Dedifferentiated amniotic fluid mesenchymal stem cell (primary cell): ENCODE data around the gene SMIM8.
"Not testable (repeated sequence)": the region's sequence is repeated elsewhere in the genome, so short reads cannot be mapped to it uniquely, and the experiment has no call there.

Experiments
- DNase-seq: peaks from one replicate; pipeline ENCODE4 v3.0.0-alpha.2; 2016; ENCODE audit errors: extremely low spot score

SMIM8 gene

DNA sequence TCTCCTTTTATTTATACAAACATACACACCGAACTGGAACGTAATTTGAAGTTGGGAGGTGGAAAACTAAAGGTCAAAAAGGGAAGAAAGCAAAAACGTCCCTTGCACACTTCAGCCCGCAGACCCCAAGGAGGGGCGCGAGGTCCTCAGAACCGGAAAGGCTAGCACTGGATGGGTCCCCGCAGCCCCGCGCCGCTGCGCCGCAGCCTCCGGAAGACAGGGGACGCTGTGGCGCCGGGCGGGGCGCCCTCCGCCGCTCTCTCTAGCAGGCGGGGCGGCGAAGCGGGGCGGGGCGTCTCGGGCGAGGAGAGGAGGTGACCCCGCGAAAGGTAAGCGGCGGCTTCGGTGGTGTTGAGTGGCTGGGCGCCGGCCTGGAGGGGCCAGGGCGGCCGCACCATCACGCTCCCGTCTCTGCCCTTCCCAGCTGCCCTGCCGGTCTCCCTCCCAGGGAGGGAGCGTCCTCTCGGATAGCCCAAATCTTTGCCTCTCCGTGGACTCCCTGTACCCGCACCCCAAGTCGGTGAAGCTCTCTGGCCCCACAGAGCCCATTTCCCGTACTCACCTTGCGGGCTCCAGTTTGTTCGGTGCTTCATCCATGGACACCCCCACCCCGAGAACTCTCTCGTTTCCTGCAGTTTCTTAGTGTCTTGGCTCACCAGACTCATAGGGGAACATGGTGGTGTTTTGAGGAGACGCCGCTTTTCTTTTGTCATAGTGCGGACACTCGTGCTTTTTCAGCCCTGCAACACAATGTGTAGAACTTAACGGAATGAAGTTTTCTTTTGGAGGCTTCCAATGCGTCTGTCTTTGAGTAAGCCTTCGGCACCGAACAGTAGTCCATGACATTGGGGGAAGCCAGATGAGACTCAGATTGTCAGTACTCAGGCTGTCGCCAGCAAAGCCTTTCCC lies at the start of gene SMIM8:
Gene SMIM8 (plus strand): TSS at position 285 of the 909 bp plus-strand sequence. CDS start 14,444 bp downstream, outside the sequence.
- DNase-seq: peak; percentile 60

DNA sequence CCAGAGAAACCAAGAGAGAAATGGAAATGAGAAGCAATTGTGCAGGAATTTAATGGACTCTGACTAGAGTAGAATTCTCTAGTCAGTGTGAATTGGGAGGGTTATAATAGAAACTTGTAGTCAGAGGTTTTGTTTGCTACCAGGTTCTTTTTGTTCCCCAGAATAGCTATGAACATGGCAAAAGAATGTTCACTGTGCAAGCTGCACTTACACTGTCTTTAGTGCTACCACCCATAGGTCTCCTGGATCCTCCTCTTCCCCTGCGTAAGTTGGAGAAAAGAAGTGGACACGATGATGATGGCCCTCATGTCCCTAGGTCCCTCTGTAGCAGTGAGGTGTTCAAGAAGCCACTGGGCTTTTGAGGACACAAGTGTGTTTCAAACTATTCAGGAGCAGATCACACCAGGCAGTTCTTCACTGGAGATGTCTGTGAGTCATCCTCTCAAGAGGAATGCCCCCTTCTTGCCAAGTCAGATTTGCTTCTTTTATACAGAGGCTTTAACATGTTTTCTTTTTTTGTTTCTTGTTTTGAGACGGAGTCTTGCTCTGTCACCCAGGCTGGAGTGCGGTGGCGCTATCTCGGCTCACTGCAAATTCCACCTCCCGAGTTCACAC lies 47.6 kb upstream of the SMIM8 start:
- DNase-seq: peak; percentile 59

GRCh38 chr6:87276624-87277023 lies 45.8 kb upstream of the SMIM8 start:
- DNase-seq: no peak

- no peak for DNase-seq
Measured at GRCh38 chr6:87277123-87277522, 45.3 kb upstream of the SMIM8 start.

GRCh38 chr6:87279196-87279595 lies 43.2 kb upstream of the SMIM8 start:
- no peak for DNase-seq

DNA sequence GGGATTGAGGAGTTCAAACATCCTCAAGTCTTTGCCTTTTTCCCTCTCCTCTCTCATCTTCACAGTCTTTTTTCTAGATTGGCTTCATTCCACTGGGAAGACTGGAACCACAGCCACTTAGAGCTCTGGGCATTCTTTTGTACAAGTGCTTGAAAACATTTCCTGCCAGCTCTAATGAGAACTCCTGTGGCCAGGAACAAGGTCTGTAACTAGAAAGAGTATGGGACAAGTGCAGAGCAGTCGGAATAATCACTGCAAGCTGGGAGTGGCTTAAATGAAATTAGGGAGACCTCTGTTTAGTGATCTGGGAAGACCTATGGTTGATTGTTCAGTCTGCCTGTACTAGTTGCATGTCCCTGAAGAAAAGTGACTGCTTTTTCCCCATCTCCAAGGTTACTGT lies 41.0 kb upstream of the SMIM8 start:
- no peak for DNase-seq

GRCh38 chr6:87282743-87283142 lies 39.6 kb upstream of the SMIM8 start:
- no peak for DNase-seq

GRCh38 chr6:87283461-87283860 lies 38.9 kb upstream of the SMIM8 start:
- DNase-seq: no peak

DNA sequence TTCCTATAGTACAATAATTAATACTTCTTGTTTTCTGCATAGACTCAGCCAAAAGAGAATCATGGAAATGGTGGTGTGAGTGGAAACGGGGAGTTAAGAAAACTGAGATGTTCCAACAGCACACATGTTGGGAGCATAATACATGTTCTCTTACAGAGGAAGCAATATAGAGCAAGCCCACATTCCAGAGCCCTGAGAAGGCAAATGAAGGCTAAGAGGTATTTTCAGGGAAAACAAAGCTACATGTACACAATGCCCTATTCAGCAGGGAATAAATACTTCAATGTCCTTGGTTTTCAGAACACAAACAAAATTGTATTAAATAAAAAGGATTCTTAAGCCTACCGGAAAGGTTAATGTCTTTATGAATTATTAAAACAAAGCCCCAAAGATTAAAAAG lies 35.1 kb upstream of the SMIM8 start:
- DNase-seq: no peak

DNA sequence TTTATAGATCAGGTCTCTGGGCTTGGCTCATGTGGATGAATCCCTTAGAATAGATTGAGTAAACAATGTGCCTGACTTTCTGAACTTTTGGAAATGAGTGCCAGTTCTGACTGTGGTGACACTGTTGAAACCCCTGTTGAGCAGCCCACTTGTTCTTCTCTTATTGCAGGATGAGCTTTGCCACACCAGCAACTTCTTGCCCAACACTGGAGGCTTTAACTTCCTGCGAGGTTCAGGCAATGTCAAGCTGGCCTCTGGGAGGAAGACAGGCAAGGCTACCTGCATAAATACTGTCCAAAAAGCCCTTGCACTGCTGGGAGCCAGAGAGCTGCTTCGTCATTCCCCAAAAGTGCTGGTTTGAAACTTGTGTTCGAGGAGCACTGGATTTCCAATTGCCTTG lies 32.8 kb upstream of the SMIM8 start:
- no peak for DNase-seq

- DNase-seq: no peak
Measured at GRCh38 chr6:87291883-87292282, 30.5 kb upstream of the SMIM8 start.

- no peak for DNase-seq
Measured at GRCh38 chr6:87293526-87293925, 28.9 kb upstream of the SMIM8 start.

GRCh38 chr6:87297119-87297518 lies 25.3 kb upstream of the SMIM8 start:
- DNase-seq: no peak

- DNase-seq: not testable (repeated sequence)
Measured at GRCh38 chr6:87301277-87301676, 21.1 kb upstream of the SMIM8 start.

- no peak for DNase-seq
Measured at GRCh38 chr6:87308970-87309369, 13.4 kb upstream of the SMIM8 start.

DNA sequence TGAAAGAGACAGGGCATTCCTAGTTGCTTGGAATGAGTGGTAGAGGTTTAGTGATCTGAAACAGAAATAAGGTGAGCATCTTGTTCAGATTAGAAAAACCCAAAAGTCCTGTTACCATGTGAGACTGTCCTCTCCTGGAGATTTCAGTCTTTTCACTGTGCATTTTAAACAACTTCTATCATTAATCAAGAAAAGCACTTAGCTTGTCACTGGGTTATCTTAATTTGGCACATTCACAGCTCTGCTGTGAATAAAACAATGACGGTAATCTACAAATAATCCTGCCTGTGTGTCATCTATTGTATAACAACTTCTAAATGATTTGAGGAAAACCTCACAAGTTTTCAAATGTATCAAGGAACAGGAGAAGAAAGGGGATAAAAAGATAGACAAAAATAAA lies 9.5 kb upstream of the SMIM8 start:
- DNase-seq: no peak

DNA sequence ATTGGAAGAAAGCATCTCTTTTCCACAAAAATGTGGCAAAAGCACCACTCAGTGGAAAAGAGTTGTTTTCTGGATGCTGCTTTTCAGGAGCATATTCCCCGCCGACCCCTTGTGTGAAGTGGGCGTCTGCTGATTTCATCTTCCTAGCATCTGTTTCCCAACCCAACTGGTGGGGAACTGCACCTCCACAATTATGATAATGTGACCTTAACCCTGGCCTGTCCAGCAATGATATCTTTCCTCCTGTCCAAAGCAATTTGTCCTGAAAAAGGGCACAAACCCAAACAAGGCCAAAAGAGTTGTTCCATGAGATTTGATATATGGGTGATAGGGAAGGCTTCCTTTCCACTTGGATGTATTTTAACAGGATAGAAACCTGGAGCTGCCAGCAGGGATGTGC lies 7.3 kb upstream of the SMIM8 start:
- no peak for DNase-seq

- no peak for DNase-seq
Measured at GRCh38 chr6:87319271-87319987, 3.0 kb upstream of the SMIM8 start.

GRCh38 chr6:87323880-87324279 lies 1.5 kb downstream of the SMIM8 start:
- not testable (repeated sequence) for DNase-seq

GRCh38 chr6:87330961-87331360 lies 8.6 kb downstream of the SMIM8 start:
- DNase-seq: no peak

- DNase-seq: no peak
Measured at GRCh38 chr6:87333033-87333432, 10.6 kb downstream of the SMIM8 start.

GRCh38 chr6:87333591-87334181 lies 11.3 kb downstream of the SMIM8 start:
- DNase-seq: no peak
